HEK293 (cell line): ENCODE measurements around the gene NFATC1.

ENCODE experiments used
- GLIS2 ChIP-seq: fragments of 450-650 bp; formaldehyde crosslinking; IDR thresholded peaks from 2 replicates; pipeline ENCODE4 v1.5.1; 2016; ENCODE audit warnings: missing biosample characterization, missing genetic modification characterization
- OSR2 ChIP-seq: fragments of 450-650 bp; formaldehyde crosslinking; IDR thresholded peaks from 2 replicates; pipeline ENCODE4 v1.5.1; 2016; ENCODE audit warnings: missing biosample characterization, missing genetic modification characterization
- OVOL3 ChIP-seq: fragments of 450-650 bp; formaldehyde crosslinking; IDR thresholded peaks from 2 replicates; pipeline ENCODE4 v1.5.1; 2016; ENCODE audit warnings: missing biosample characterization, missing genetic modification characterization
- RBAK ChIP-seq: fragments of 450-650 bp; formaldehyde crosslinking; IDR thresholded peaks from 2 replicates; pipeline ENCODE4 v1.5.1; 2016; ENCODE audit warnings: missing biosample characterization, missing genetic modification characterization
- SP7 ChIP-seq: fragments of 450-650 bp; formaldehyde crosslinking; IDR thresholded peaks from 2 replicates; pipeline ENCODE4 v1.5.1; 2016; ENCODE audit warnings: missing biosample characterization, missing genetic modification characterization
- YY2 ChIP-seq: fragments of 450-650 bp; formaldehyde crosslinking; IDR thresholded peaks from 2 replicates; pipeline ENCODE4 v1.5.1; 2016; ENCODE audit warnings: missing biosample characterization, missing genetic modification characterization
- ZBTB26 ChIP-seq: fragments of 450-650 bp; formaldehyde crosslinking; optimal IDR thresholded peaks from 2 replicates; pipeline ENCODE3; 2016; ENCODE audit warnings: missing biosample characterization, mild to moderate bottlenecking, missing genetic modification characterization
- ZBTB8A ChIP-seq: fragments of 450-650 bp; formaldehyde crosslinking; IDR thresholded peaks from 2 replicates; pipeline ENCODE4 v1.5.1; 2016; ENCODE audit warnings: missing biosample characterization, missing genetic modification characterization
- ZEB2 ChIP-seq: fragments of 450-650 bp; formaldehyde crosslinking; IDR thresholded peaks from 2 replicates; pipeline ENCODE4 v1.5.1; 2016; ENCODE audit warnings: missing biosample characterization, missing genetic modification characterization
- ZFHX2 ChIP-seq: fragments of 450-650 bp; formaldehyde crosslinking; conservative IDR thresholded peaks from 2 replicates; pipeline ENCODE4 v1.5.1; 2016; ENCODE audit warnings: missing biosample characterization, missing genetic modification characterization
- ZIC2 ChIP-seq: fragments of 450-650 bp; formaldehyde crosslinking; IDR thresholded peaks from 2 replicates; pipeline ENCODE4 v1.5.1; 2016; ENCODE audit warnings: missing biosample characterization, missing genetic modification characterization
- ZNF175 ChIP-seq: fragments of 450-650 bp; formaldehyde crosslinking; IDR thresholded peaks from 2 replicates; pipeline ENCODE4 v1.5.1; 2016; ENCODE audit warnings: missing biosample characterization, missing genetic modification characterization
- ZNF19 ChIP-seq: fragments of 450-650 bp; formaldehyde crosslinking; IDR thresholded peaks from 2 replicates; pipeline ENCODE4; 2016; ENCODE audit warnings: missing biosample characterization, missing genetic modification characterization, low read depth
- ZNF248 ChIP-seq: fragments of 450-650 bp; formaldehyde crosslinking; IDR thresholded peaks from 2 replicates; pipeline ENCODE4 v1.5.1; 2017; ENCODE audit warnings: missing biosample characterization, missing genetic modification characterization
- ZNF266 ChIP-seq: fragments of 450-650 bp; formaldehyde crosslinking; IDR thresholded peaks from 2 replicates; pipeline ENCODE4 v1.5.1; 2016; ENCODE audit warnings: missing biosample characterization, missing genetic modification characterization, low read depth
- ZNF335 ChIP-seq: fragments of 450-650 bp; formaldehyde crosslinking; conservative IDR thresholded peaks from 2 replicates; pipeline ENCODE4 v1.5.1; 2016; ENCODE audit warnings: missing biosample characterization, missing genetic modification characterization
- ZNF341 ChIP-seq: fragments of 450-650 bp; formaldehyde crosslinking; IDR thresholded peaks from 2 replicates; pipeline ENCODE4; 2016; ENCODE audit warnings: low read depth, missing biosample characterization, missing genetic modification characterization
- ZNF391 ChIP-seq: fragments of 450-650 bp; formaldehyde crosslinking; IDR thresholded peaks from 2 replicates; pipeline ENCODE4 v1.5.1; 2016; ENCODE audit warnings: low read depth, missing biosample characterization, missing genetic modification characterization, borderline replicate concordance
- ZNF433 ChIP-seq: fragments of 450-650 bp; formaldehyde crosslinking; IDR thresholded peaks from 2 replicates; pipeline ENCODE4 v1.5.1; 2016; ENCODE audit warnings: missing biosample characterization, missing genetic modification characterization, low read depth
- ZNF514 ChIP-seq: fragments of 450-650 bp; formaldehyde crosslinking; IDR thresholded peaks from 2 replicates; pipeline ENCODE4 v1.5.1; 2016; ENCODE audit warnings: missing biosample characterization, missing genetic modification characterization
- ZNF571 ChIP-seq: fragments of 450-650 bp; formaldehyde crosslinking; IDR thresholded peaks from 2 replicates; pipeline ENCODE4 v1.5.0; 2017; ENCODE audit warnings: missing biosample characterization, missing genetic modification characterization
- ZNF600 ChIP-seq: fragments of 450-650 bp; formaldehyde crosslinking; IDR thresholded peaks from 2 replicates; pipeline ENCODE4 v1.5.1; 2016; ENCODE audit warnings: missing biosample characterization, missing genetic modification characterization
- ZNF629 ChIP-seq: fragments of 450-650 bp; formaldehyde crosslinking; IDR thresholded peaks from 2 replicates; pipeline ENCODE4 v1.5.1; 2017; ENCODE audit warnings: missing biosample characterization, missing genetic modification characterization
- ZNF664 ChIP-seq: fragments of 450-650 bp; formaldehyde crosslinking; IDR thresholded peaks from 2 replicates; pipeline ENCODE4 v1.5.1; 2016; ENCODE audit warnings: missing biosample characterization, missing genetic modification characterization
- ZNF704 ChIP-seq: fragments of 450-650 bp; formaldehyde crosslinking; IDR thresholded peaks from 2 replicates; pipeline ENCODE4 v1.5.1; 2016; ENCODE audit warnings: missing biosample characterization, missing genetic modification characterization
- ZNF776 ChIP-seq: fragments of 450-650 bp; formaldehyde crosslinking; IDR thresholded peaks from 2 replicates; pipeline ENCODE4 v1.5.0; 2017; ENCODE audit warnings: missing biosample characterization, missing genetic modification characterization, borderline replicate concordance
- ZNF777 ChIP-seq: fragments of 450-650 bp; formaldehyde crosslinking; IDR thresholded peaks from 2 replicates; pipeline ENCODE4 v1.5.1; 2017; ENCODE audit warnings: missing biosample characterization, missing genetic modification characterization, borderline replicate concordance
- ZNF791 ChIP-seq: fragments of 450-650 bp; formaldehyde crosslinking; IDR thresholded peaks from 2 replicates; pipeline ENCODE4 v1.5.1; 2016; ENCODE audit warnings: missing biosample characterization, missing genetic modification characterization
- ZSCAN30 ChIP-seq: fragments of 450-650 bp; IDR thresholded peaks from 2 replicates; pipeline ENCODE4 v1.5.1; 2018; ENCODE audit warnings: missing biosample characterization, mild to moderate bottlenecking, missing genetic modification characterization, moderate library complexity
- ZXDB ChIP-seq: fragments of 450-650 bp; formaldehyde crosslinking; IDR thresholded peaks from 2 replicates; pipeline ENCODE4 v1.5.1; 2016; ENCODE audit warnings: missing biosample characterization, missing genetic modification characterization

The NFATC1 gene

GRCh38 chr18:79394534-79395307 is 1.0 kb upstream of the NFATC1 start (continued):
- TF ChIP-seq SP7 (tag by site-specific recombination) = peak; percentile 58
- TF ChIP-seq ZNF704 = no peak
- peak; percentile 74; the same call in 1 of the 2 replicates for TF ChIP-seq ZXDB
- TF ChIP-seq ZNF341 (tag by site-specific recombination) = peak; percentile 62
- 0 out of 2 replicates have a peak, but pooled peaks have one; percentile 51 for TF ChIP-seq ZEB2 (tag by site-specific recombination)
- no peak for TF ChIP-seq ZNF664 (tag by site-specific recombination)
- TF ChIP-seq ZNF776 (tag by site-specific recombination) = no peak
- peak; percentile 78 for TF ChIP-seq ZBTB26 (tag by site-specific recombination)
- no peak for TF ChIP-seq ZNF571 (tag by site-specific recombination)
- peak; percentile 81 for TF ChIP-seq ZIC2
- peak; percentile 77 for TF ChIP-seq ZBTB8A (tag by site-specific recombination)
- TF ChIP-seq ZSCAN30 (tag by site-specific recombination) = no peak
- no peak for TF ChIP-seq ZNF791 (tag by site-specific recombination)
- no peak for TF ChIP-seq ZNF266 (tag by site-specific recombination)
- no peak for TF ChIP-seq ZNF391 (tag by site-specific recombination)
- no peak for TF ChIP-seq ZNF433 (tag by site-specific recombination)
- 0 out of 2 replicates have a peak, but pooled peaks have one; percentile 36 for TF ChIP-seq ZNF629
- no peak for TF ChIP-seq RBAK (tag by site-specific recombination)
- no peak for TF ChIP-seq ZNF19
- TF ChIP-seq OVOL3 (tag by site-specific recombination) = no peak
- peak; percentile 13; the same call in 1 of the 2 replicates for TF ChIP-seq ZFHX2 (tag by site-specific recombination)
- TF ChIP-seq GLIS2 (tag by site-specific recombination) = peak; percentile 94
- TF ChIP-seq ZNF175 (tag by site-specific recombination) = no peak
- TF ChIP-seq OSR2 (tag by site-specific recombination) = no peak
- no peak for TF ChIP-seq ZNF514 (tag by site-specific recombination)
- TF ChIP-seq ZNF335 = peak; percentile 68
- peak; percentile 48; the same call in 1 of the 2 replicates for TF ChIP-seq ZNF777
- TF ChIP-seq ZNF248 (tag by site-specific recombination) = no peak
- no peak for TF ChIP-seq YY2 (tag by site-specific recombination)
- TF ChIP-seq ZNF600 = 0 out of 2 replicates have a peak, but pooled peaks have one; percentile 17
